ENCODE measurements around the gene EIF1AD.

Gene EIF1AD

GRCh38 chr11:66042227-66042995 lies 40.5 kb upstream of the EIF1AD start:
- no peak for ATAC-seq
- TF ChIP-seq ZNF70 (CRISPR knock-in tag; IDR thresholded peaks at IDR 0.05) (no peak), TSHZ2 (CRISPR knock-in tag; IDR thresholded peaks at IDR 0.05) (no peak), PPARA (CRISPR knock-in tag; IDR thresholded peaks at IDR 0.05; ENCODE audit: borderline replicate concordance) (no peak)

- no peak for ATAC-seq
- TF ChIP-seq POU6F1 (CRISPR knock-in tag; IDR thresholded peaks at IDR 0.05; ENCODE audit: borderline replicate concordance, low read depth) (no peak), ZNF8 (CRISPR knock-in tag; IDR thresholded peaks at IDR 0.05) (no peak), ESRRG (CRISPR knock-in tag; IDR thresholded peaks at IDR 0.05) (no peak), ARNTL (CRISPR knock-in tag; IDR thresholded peaks at IDR 0.05; ENCODE audit: borderline replicate concordance, low read depth) (no peak), ZFP3 (CRISPR knock-in tag; IDR thresholded peaks at IDR 0.05) (no peak), TOX (CRISPR knock-in tag; IDR thresholded peaks at IDR 0.05; ENCODE audit: borderline replicate concordance) (no peak), TSHZ2 (CRISPR knock-in tag; IDR thresholded peaks at IDR 0.05) (no peak), ZFP30 (CRISPR knock-in tag; IDR thresholded peaks at IDR 0.05) (no peak), CSDC2 (CRISPR knock-in tag; IDR thresholded peaks at IDR 0.05) (no peak), PPARA (CRISPR knock-in tag; IDR thresholded peaks at IDR 0.05; ENCODE audit: borderline replicate concordance) (no peak), PATZ1 (CRISPR knock-in tag; IDR thresholded peaks at IDR 0.05; ENCODE audit: borderline replicate concordance) (no peak), CREB5 (CRISPR knock-in tag; IDR thresholded peaks at IDR 0.05; ENCODE audit: low read depth) (no peak), ZNF70 (CRISPR knock-in tag; IDR thresholded peaks at IDR 0.05) (no peak), TCF4 (CRISPR knock-in tag; IDR thresholded peaks at IDR 0.05; ENCODE audit: borderline replicate concordance) (no peak), SNAI2 (CRISPR knock-in tag; IDR thresholded peaks at IDR 0.05) (no peak), ISL1 (CRISPR knock-in tag; IDR thresholded peaks at IDR 0.05) (no peak), ZNF565 (CRISPR knock-in tag; conservative IDR thresholded peaks at IDR 0.05; ENCODE audit: low read depth) (no peak), CSRNP3 (CRISPR knock-in tag; IDR thresholded peaks at IDR 0.05) (no peak), GLIS3 (CRISPR knock-in tag; IDR thresholded peaks at IDR 0.05) (no peak), BACH2 (CRISPR knock-in tag; IDR thresholded peaks at IDR 0.05; ENCODE audit: borderline replicate concordance) (no peak)
Observed at GRCh38 chr11:66039765-66040164, 37.8 kb upstream of the EIF1AD start.

Data from SK-N-SH treated with all-trans-retinoic acid at 6 μM for 48 hours (cell line).